AG04450 (cell line): ENCODE data around the gene ZNF488. TPM values are rescaled to one million over a fixed set of nuclear protein-coding genes. Genes with fewer than 3 reads are reported as not detected.

Experiments used
- CTCF ChIA-PET: fragments of 300-600, 350-600 bp; formaldehyde crosslinking; extraction: SDS; loops from one replicate; lab custom pipeline; 2022; ENCODE audit warnings: antibody characterized with exemption, inconsistent platforms; lab: Charles Lee
- POLR2A ChIA-PET: fragments of 350-600 bp; formaldehyde crosslinking; extraction: SDS; loops from one replicate; lab custom pipeline; 2021; ENCODE audit warnings: antibody characterized with exemption, inconsistent platforms; lab: Yijun Ruan, JAX
- DNase-seq: peaks from one replicate; pipeline ENCODE4 v3.0.0-alpha.2; 2011; ENCODE audit warnings: low read depth, low spot score
- H3K27ac ChIP-seq: one replicate; pipeline ENCODE4 v1.5.1; 2012; ENCODE audit warnings: low read depth, low read length, control low read depth
- H3K27me3 ChIP-seq: one replicate; pipeline ENCODE4 v1.6.0; 2012; ENCODE audit warnings: low read length; ENCODE audit not compliant: control insufficient read depth, insufficient read depth
- H3K4me3 ChIP-seq: 2 replicates; pipeline ENCODE4 v1.5.1; 2011; ENCODE audit warnings: mild to moderate bottlenecking, low read depth, low read length, control low read depth
- H3K9me3 ChIP-seq: 2 replicates; pipeline ENCODE4 v1.5.1; 2012; ENCODE audit warnings: low read length; ENCODE audit not compliant: control insufficient read depth, insufficient read depth
- CTCF ChIP-seq: IDR thresholded peaks from 2 replicates; pipeline ENCODE4 v1.5.1; 2011; ENCODE audit warnings: low read depth, low read length, control low read depth, inconsistent platforms
- polyA plus RNA-seq: library from polyadenylated mRNA; depleted of rRNA; stranded (reverse); fragments of >200 nt; gene quantifications from 2 replicates; pipeline ENCODE4 v1.2.3, GENCODE V29; 2011

Gene ZNF488
- polyA plus RNA-seq, 1 experiment, result 0.16 TPM

- DNase-seq, result no peak
- TF ChIP-seq CTCF, result no peak
- no peak overlapping the region for H3K27ac ChIP-seq
- ChIA-PET CTCF (interaction anchor here (0.8 to 1.0 kb wide), 2 partner anchors 41 to 309 kb away, joined by 3 to 5 read pairs; no protein-coding TSS in a partner anchor), POLR2A (no interaction called here)
- H3K27me3 ChIP-seq, result no peaks in the 10 kb centered on the region
- no peaks in the 10 kb centered on the region for H3K9me3 ChIP-seq
- H3K4me3 ChIP-seq, result no peak overlapping the region
Observed at GRCh38 chr10:47333532-47333931, 50.6 kb downstream of the ZNF488 start.

GRCh38 chr10:47332946-47333345, 51.1 kb downstream of the ZNF488 start:
- no peak for DNase-seq
- ChIA-PET CTCF (interaction anchor here (0.8 to 1.0 kb wide), 2 partner anchors 42 to 308 kb away, joined by 3 to 5 read pairs; no protein-coding TSS in a partner anchor), POLR2A (no interaction called here)
- H3K9me3 ChIP-seq, result no peaks in the 10 kb centered on the region
- H3K27me3 ChIP-seq, result no peaks in the 10 kb centered on the region
- H3K4me3 ChIP-seq, result no peak overlapping the region
- TF ChIP-seq CTCF, result no peak
- H3K27ac ChIP-seq, result no peak overlapping the region

GRCh38 chr10:47332371-47332770, 51.7 kb downstream of the ZNF488 start:
- TF ChIP-seq CTCF, result no peak
- Histone ChIP-seq H3K27me3 (no peaks in the 10 kb centered on the region), H3K9me3 (no peaks in the 10 kb centered on the region), H3K4me3 (no peak overlapping the region), H3K27ac (no peak overlapping the region)
- no peak for DNase-seq
- CTCF ChIA-PET, result interaction anchor here (1.0 kb wide), 1 partner anchor 308 kb away, joined by 5 read pairs; no protein-coding TSS in a partner anchor
- POLR2A ChIA-PET, result no interaction called here

GRCh38 chr10:47331954-47332353, 52.1 kb downstream of the ZNF488 start:
- H3K9me3 ChIP-seq, result no peaks in the 10 kb centered on the region
- H3K27me3 ChIP-seq, result no peaks in the 10 kb centered on the region
- POLR2A ChIA-PET, result no interaction called here
- CTCF ChIA-PET, result no interaction called here
- no peak for DNase-seq
- no peak overlapping the region for H3K27ac ChIP-seq
- no peak overlapping the region for H3K4me3 ChIP-seq
- no peak for TF ChIP-seq CTCF

- DNase-seq, result no peak
- Histone ChIP-seq H3K4me3 (no peak overlapping the region), H3K9me3 (no peaks in the 10 kb centered on the region), H3K27me3 (no peaks in the 10 kb centered on the region), H3K27ac (no peak overlapping the region)
- TF ChIP-seq CTCF, result no peak
- POLR2A ChIA-PET, result no interaction called here
- CTCF ChIA-PET, result no interaction called here
Observed at GRCh38 chr10:47331491-47331890, 52.6 kb downstream of the ZNF488 start.
